Smooth muscle cell of bladder (primary cell): ENCODE data around the gene MSANTD3. TPM values are rescaled to one million over a fixed set of nuclear protein-coding genes. Genes with fewer than 3 reads are reported as not detected.

Source experiments
- total RNA-seq: library from RNA; depleted of rRNA; stranded (reverse); fragments of >200 nt; gene quantifications from 2 replicates; pipeline ENCODE4 v1.2.3, GENCODE V29; 2014

MSANTD3 gene, protein sequence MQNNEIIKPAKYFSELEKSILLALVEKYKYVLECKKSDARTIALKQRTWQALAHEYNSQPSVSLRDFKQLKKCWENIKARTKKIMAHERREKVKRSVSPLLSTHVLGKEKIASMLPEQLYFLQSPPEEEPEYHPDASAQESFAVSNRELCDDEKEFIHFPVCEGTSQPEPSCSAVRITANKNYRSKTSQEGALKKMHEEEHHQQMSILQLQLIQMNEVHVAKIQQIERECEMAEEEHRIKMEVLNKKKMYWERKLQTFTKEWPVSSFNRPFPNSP
- total RNA-seq, result 37.1 and 65.3 TPM in 2 replicates

DNA sequence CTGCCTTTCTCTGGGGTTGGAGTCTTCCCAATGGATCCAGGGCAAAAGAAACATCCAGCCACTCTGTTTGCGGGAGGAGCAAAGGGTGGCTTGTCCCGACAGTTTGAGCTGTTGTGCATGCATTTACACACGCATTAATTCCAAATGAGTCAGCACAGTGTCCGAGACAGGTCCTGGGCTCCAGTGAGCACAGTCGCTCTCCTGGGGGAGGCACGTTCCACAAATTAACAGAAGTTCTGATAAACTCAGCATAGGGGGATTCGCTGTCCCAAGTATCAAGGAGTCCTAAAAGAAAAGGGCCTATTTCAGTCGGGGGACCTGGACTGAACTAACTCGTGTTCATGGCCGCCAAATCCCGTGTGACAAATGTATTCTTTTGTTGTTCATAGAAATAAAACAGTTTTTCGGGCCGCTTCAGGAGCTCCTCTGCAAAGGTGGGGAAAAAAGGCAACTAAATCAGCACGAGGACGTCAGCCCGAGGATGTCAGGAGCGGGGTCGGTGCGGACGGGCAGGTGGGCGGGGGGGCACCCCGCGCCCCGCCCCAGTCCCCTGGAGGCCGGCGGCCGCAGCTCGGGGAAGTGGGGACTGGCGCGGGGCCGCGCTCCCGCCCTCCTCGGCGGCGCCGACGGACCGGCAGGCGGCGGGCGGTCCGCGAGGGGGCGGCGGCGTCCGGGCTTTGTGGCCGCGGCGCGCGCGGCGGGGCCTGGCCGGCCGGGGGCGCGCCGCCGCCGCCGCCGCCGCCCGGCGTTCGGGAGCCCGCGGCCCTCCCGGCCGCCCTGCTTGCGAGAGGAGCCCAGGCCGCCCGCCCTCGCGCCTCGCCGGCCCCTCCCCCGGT lies at the start of gene MSANTD3:
TSS of gene MSANTD3 (plus strand) at position 614 of the 836 bp plus-strand sequence. CDS start 14,796 bp downstream, outside the sequence.

DNA sequence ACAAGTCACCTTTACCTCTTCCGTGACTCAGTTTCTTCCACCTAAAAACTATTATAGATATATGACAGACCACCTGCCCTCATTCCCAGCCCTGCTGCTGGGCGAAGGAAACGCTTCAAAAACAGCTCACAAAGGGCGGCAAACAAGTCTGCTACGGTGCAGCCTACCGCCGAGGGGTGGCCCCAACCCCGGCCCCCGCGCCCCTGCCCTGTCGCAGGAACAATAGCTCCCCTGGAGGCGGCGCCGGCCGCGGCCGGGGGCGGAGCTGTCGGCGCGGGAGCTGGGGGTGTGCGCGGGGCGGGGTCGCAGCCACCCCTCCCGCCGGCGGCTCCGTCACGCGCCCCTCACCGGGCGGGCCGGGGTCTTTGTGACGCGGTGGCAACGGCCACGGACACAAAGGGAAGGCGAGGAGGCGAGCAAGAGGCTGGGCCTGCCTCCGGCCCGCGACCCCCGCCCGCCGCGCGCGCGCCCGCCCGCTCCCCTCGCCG lies 45.9 kb downstream of the MSANTD3 start, which contains the start of gene TMEFF1:
TSS of gene TMEFF1 (plus strand) at position 362 of the 488 bp plus-strand sequence. CDS start 396 bp downstream, outside the sequence.

Other genes starting within 250 kb of the MSANTD3 start
- 24.5 and 27.5 TPM in 2 replicates for gene TEX10, start 74.2 kb upstream of the MSANTD3 start, total RNA-seq
- gene TMEFF1, start 46.0 kb downstream of the MSANTD3 start, total RNA-seq, result 0.57 and 0.92 TPM in 2 replicates
- 0.57 and 1.1 TPM in 2 replicates for gene CAVIN4, start 150.9 kb downstream of the MSANTD3 start, total RNA-seq